ENCODE data around the gene RNASEL.

DNA sequence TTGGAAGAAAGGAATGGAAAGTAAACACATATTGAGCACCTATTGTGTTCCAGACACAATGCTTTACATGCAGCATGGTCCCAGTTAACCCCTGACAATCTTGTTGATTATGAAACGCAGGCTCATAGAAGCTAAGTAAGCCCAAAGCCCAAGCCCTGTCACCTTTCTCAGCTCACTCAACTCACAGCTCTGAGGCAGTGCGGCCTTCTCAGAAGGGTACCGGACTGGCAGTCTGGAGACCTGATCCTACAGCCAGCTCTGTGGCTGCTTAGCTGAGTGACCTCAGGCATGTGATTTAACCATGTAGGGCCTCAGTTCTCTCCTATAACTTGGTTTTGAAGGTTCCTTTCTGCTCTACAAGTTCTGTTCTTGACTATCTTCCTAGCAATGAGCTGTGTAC lies 464 bp upstream of the RNASEL start:
- TF ChIP-seq, protein P1, sequence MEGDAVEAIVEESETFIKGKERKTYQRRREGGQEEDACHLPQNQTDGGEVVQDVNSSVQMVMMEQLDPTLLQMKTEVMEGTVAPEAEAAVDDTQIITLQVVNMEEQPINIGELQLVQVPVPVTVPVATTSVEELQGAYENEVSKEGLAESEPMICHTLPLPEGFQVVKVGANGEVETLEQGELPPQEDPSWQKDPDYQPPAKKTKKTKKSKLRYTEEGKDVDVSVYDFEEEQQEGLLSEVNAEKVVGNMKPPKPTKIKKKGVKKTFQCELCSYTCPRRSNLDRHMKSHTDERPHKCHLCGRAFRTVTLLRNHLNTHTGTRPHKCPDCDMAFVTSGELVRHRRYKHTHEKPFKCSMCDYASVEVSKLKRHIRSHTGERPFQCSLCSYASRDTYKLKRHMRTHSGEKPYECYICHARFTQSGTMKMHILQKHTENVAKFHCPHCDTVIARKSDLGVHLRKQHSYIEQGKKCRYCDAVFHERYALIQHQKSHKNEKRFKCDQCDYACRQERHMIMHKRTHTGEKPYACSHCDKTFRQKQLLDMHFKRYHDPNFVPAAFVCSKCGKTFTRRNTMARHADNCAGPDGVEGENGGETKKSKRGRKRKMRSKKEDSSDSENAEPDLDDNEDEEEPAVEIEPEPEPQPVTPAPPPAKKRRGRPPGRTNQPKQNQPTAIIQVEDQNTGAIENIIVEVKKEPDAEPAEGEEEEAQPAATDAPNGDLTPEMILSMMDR (IDR thresholded peaks at IDR 0.05) = no peak
- TF ChIP-seq POLR2A (IDR thresholded peaks at IDR 0.05) (no peak), EP300 (IDR thresholded peaks at IDR 0.05) (no peak)

All from gastroesophageal sphincter (tissue), 3 donors.